Fibroblast of lung (primary cell): ENCODE data around the gene HAUS3. TPM values are rescaled to one million over a fixed set of nuclear protein-coding genes. Genes with fewer than 3 reads are reported as not detected.
A peak's percentile ranks its signal among the peaks of the same experiment; 100 is the strongest.

Source experiments
- DNase-seq, 2 donors: peaks; one replicate each; pipeline versions ENCODE4 v3.0.0 to v3.0.0-alpha.2; 2010; ENCODE audit warnings: low read depth in 2 of 2
- H2AFZ ChIP-seq: 2 replicates; pipeline ENCODE4 v1.5.1; 2012; ENCODE audit warnings: low read length, control low read depth, inconsistent platforms
- H3K27ac ChIP-seq: 2 replicates; pipeline ENCODE4 v1.5.1; 2011; ENCODE audit warnings: low read length, control low read depth; ENCODE audit not compliant: insufficient read depth
- H3K27me3 ChIP-seq: 2 replicates; pipeline ENCODE4 v1.5.1; 2011; ENCODE audit warnings: mild to moderate bottlenecking, low read length; ENCODE audit not compliant: control insufficient read depth, insufficient read depth
- H3K36me3 ChIP-seq: 2 replicates; pipeline ENCODE4 v1.5.1; 2011; ENCODE audit warnings: low read length; ENCODE audit not compliant: control insufficient read depth, insufficient read depth
- H3K4me1 ChIP-seq: 2 replicates; pipeline ENCODE4 v1.5.1; 2011; ENCODE audit warnings: low read length; ENCODE audit not compliant: control insufficient read depth, insufficient read depth; ENCODE audit errors: extremely low read depth
- H3K4me2 ChIP-seq: 2 replicates; pipeline ENCODE4 v1.5.1; 2011; ENCODE audit warnings: low read length, control low read depth; ENCODE audit not compliant: insufficient read depth; ENCODE audit errors: extremely low read depth
- H3K4me3 ChIP-seq, 4 experiments: fragments of 200-600 bp in 1 of 4; sonication (generic) in 1 of 4; replicated peaks in 1 of 4; 2 replicates each; pipeline ENCODE4 v1.5.1; 2011 to 2016; ENCODE audit warnings: low read length in 4 of 4, low read depth in 3 of 4, mild to moderate bottlenecking in 3 of 4, control low read depth in 2 of 4, inconsistent platforms in 1 of 4, mixed read lengths in 1 of 4; ENCODE audit not compliant: insufficient read depth in 1 of 4; ENCODE audit errors: control extremely low read depth in 1 of 4
- H3K79me2 ChIP-seq: 2 replicates; pipeline ENCODE4 v1.5.1; 2012; ENCODE audit warnings: mild to moderate bottlenecking, low read length, inconsistent platforms; ENCODE audit not compliant: control insufficient read depth, insufficient read depth
- H3K9ac ChIP-seq: 2 replicates; pipeline ENCODE4 v1.5.1; 2011; ENCODE audit warnings: mild to moderate bottlenecking, low read length, control low read depth; ENCODE audit not compliant: insufficient read depth
- H3K9me3 ChIP-seq: 2 replicates; pipeline ENCODE4 v1.5.1; 2012; ENCODE audit warnings: low read depth, low read length; ENCODE audit not compliant: control insufficient read depth, insufficient read depth
- H4K20me1 ChIP-seq: 2 replicates; pipeline ENCODE4 v1.5.1; 2011; ENCODE audit warnings: low read length; ENCODE audit not compliant: control insufficient read depth, insufficient read depth; ENCODE audit errors: extremely low read depth
- EZH2 ChIP-seq: IDR thresholded peaks from 2 replicates; pipeline ENCODE4 v1.5.1; 2012; ENCODE audit warnings: low read length, control low read depth, mild to moderate bottlenecking; ENCODE audit errors: missing control alignments
- polyA minus RNA-seq: library from RNA; depleted of rRNA, polyadenylated mRNA; stranded (reverse); fragments of >200 nt; gene quantifications from 2 replicates; pipeline ENCODE4 v1.2.3, GENCODE V29; 2011; ENCODE audit warnings: low replicate concordance
- polyA plus RNA-seq, 2 donors: library from polyadenylated mRNA; depleted of rRNA in 1 of 2; stranded (reverse) in 1 of 2; unstranded in 1 of 2; fragments of >200 nt; gene quantifications; 2 replicates each; pipeline ENCODE4 v1.2.1, GENCODE V29; 2011 to 2012; ENCODE audit warnings: missing spikeins in 1 of 2
- total RNA-seq: library from RNA; depleted of rRNA; stranded (reverse); fragments of >200 nt; gene quantifications from 2 replicates; pipeline ENCODE4 v1.2.1, GENCODE V29; 2014
- TF ChIP-seq, protein P1 (sequence below), 2 donors: IDR thresholded peaks in 1 of 2; conservative IDR thresholded peaks in 1 of 2; 1 replicate in 1 of 2; 2 replicates in 1 of 2; pipeline ENCODE4 v1.5.1; 2011 to 2012; ENCODE audit warnings: low read length in 2 of 2, control low read depth in 1 of 2, inconsistent platforms in 1 of 2, low read depth in 1 of 2, mild to moderate bottlenecking in 1 of 2

The HAUS3 gene, protein sequence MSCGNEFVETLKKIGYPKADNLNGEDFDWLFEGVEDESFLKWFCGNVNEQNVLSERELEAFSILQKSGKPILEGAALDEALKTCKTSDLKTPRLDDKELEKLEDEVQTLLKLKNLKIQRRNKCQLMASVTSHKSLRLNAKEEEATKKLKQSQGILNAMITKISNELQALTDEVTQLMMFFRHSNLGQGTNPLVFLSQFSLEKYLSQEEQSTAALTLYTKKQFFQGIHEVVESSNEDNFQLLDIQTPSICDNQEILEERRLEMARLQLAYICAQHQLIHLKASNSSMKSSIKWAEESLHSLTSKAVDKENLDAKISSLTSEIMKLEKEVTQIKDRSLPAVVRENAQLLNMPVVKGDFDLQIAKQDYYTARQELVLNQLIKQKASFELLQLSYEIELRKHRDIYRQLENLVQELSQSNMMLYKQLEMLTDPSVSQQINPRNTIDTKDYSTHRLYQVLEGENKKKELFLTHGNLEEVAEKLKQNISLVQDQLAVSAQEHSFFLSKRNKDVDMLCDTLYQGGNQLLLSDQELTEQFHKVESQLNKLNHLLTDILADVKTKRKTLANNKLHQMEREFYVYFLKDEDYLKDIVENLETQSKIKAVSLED
- 5.3 and 5.6 TPM in 2 replicates for total RNA-seq
- 5.3 and 5.9 TPM in 2 replicates for polyA plus RNA-seq
- 4.7 and 5.3 TPM in 2 replicates for polyA plus RNA-seq (2012)
- polyA minus RNA-seq = 1.0 and 1.6 TPM in 2 replicates

DNA sequence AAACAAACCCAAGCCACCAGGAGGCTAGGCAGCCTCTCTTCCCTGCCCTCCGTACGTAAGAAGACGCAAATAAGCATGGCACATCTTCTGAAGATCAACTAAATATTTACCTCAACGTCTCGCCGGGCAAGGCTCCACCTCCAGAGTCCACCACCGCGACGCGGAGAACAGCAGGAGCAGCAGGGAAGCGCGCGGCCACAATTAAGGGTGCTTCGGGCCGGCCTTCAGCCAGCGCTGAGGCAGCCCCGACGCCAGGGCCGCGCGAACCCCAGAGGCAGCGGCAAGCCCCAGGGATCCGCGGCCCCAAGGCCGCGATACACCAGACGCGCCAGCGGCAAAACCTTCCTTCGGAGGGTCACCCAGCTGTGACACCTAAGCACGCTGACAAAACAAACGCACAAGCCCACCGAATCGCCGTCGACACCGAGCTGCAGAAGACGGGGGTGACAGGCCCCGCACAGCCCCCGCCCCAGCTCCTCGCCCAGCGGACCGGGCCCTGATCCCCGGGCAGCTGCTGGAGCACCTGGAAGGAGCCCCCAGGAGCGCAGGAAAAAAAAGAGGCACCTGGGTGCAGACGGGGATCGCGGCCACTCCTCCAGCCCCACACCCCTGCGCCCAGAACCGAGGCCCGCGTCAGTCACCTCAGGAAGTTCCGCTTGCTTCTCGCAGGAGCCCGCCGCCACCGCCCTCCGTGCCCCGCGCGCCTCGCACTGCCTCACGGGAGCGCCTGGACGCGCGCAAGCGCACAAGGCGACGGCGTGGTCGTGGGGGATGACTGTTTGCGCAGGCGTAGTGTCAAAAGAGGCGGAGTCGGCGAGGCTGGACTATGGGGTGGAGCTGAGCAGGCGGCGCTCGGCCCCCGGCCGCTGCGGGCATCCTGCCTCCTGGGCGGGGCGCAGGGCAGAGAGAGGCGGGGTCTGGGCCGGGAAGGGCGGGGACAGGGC, at the start of gene HAUS3, which contains the start of gene POLN:
HAUS3 (minus strand) TSS at position 712 of the 944 bp plus-strand sequence. CDS start 1,175 bp downstream, outside the sequence.
POLN (minus strand) TSS at position 712 of the 944 bp plus-strand sequence. CDS start 12,890 bp downstream, outside the sequence.
- Histone ChIP-seq H3K4me2 (peak within 1 kb of the TSS; percentile 67), H3K9ac (peak within 1 kb of the TSS; percentile 76), H3K27me3 (no peaks in the 10 kb centered on the region), H2AFZ (peak within 1 kb of the TSS; percentile 53), H3K4me3 (peak within 1 kb of the TSS; percentile 84 to 98 (median 87)), H3K9me3 (no peaks in the 10 kb centered on the region), H3K4me1 (peaks cover 2% of the 10 kb centered on the region), H3K27ac (peak within 1 kb of the TSS; percentile 48), H4K20me1 (no peaks in the 10 kb centered on the region), H3K79me2 (peaks cover 44% of the 10 kb centered on the region), H3K36me3 (no peaks in the 10 kb centered on the region)
- peak; percentile 90 to 97 for DNase-seq
- TF ChIP-seq, protein P1, sequence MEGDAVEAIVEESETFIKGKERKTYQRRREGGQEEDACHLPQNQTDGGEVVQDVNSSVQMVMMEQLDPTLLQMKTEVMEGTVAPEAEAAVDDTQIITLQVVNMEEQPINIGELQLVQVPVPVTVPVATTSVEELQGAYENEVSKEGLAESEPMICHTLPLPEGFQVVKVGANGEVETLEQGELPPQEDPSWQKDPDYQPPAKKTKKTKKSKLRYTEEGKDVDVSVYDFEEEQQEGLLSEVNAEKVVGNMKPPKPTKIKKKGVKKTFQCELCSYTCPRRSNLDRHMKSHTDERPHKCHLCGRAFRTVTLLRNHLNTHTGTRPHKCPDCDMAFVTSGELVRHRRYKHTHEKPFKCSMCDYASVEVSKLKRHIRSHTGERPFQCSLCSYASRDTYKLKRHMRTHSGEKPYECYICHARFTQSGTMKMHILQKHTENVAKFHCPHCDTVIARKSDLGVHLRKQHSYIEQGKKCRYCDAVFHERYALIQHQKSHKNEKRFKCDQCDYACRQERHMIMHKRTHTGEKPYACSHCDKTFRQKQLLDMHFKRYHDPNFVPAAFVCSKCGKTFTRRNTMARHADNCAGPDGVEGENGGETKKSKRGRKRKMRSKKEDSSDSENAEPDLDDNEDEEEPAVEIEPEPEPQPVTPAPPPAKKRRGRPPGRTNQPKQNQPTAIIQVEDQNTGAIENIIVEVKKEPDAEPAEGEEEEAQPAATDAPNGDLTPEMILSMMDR (conservative IDR thresholded peaks at IDR 0.05 in 1 of 2, IDR thresholded peaks at IDR 0.05 in 1 of 2; ENCODE audit: low read depth in 1 of 2, low read length in 2 of 2) = no peak
- no peak for TF ChIP-seq EZH2

DNA sequence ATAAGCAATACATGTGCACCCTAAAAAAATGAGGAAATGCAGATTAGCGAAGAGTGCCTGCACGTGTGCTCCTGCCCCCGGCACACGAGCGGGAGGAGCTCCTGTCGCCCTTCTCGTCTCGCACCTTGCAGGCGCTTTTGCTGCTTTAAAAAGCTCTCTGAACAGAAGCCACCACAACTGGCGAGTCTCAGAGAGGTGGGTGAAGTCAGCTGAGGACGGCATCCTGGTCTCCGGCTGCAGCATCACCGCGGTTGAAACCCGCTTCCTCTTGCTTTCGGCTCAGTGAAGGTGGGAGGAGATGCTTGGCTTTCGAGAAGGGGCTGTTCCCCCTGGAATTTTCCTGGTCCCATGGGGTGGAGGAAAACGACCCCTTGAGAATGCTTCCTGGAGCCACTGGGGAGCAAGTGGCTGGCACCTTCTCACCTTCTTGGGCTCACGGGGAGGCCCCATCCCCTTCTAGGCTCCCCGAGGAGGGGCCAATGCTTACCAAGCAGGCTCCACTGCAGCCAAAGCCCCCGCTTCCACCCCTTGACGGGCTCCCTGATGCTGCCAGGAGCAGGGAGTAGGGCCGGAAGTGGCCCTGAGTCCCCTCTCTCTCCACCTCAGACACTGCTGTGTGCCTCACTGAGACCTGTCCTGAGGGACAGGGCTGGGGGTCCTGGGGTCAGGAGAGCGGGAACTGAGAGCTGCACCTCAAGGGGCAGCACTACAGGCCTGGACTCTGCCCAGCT, 49.2 kb upstream of the HAUS3 start:
- Histone ChIP-seq H3K9ac (no peak overlapping the region), H3K27ac (no peak overlapping the region), H3K27me3 (no peaks in the 10 kb centered on the region), H3K4me1 (peaks cover 6% of the 10 kb centered on the region), H3K36me3 (no peaks in the 10 kb centered on the region), H3K79me2 (no peaks in the 10 kb centered on the region), H3K4me2 (no peak overlapping the region), H3K9me3 (no peaks in the 10 kb centered on the region), H2AFZ (no peak overlapping the region), H3K4me3 (no peak overlapping the region), H4K20me1 (no peaks in the 10 kb centered on the region)
- TF ChIP-seq, protein P1 (conservative IDR thresholded peaks at IDR 0.05 in 1 of 2, IDR thresholded peaks at IDR 0.05 in 1 of 2; ENCODE audit: low read depth in 1 of 2, low read length in 2 of 2) = no peak
- TF ChIP-seq EZH2 = no peak
- DNase-seq = no peak
